ENCODE measurements around the gene PSG11.
A peak's percentile ranks its signal among the peaks of the same experiment; 100 is the strongest.
"Not testable (repeated sequence)": the region's sequence is repeated elsewhere in the genome, so short reads cannot be mapped to it uniquely, and the experiment has no call there.

PSG11 gene

GRCh38 chr19:43026369-43026768 lies at the start of gene PSG11:
Gene PSG11, minus strand, starts transcription at chr19:43026469. Its CDS starts 97 bp downstream, at chr19:43026372.
- not testable (repeated sequence) for DNase-seq

- DNase-seq = not testable (repeated sequence)
These were observed 36.1 kb upstream of the PSG11 start for GRCh38 chr19:43062418-43062817.

GRCh38 chr19:43061326-43061725 lies 35.1 kb upstream of the PSG11 start:
- not testable (repeated sequence) for DNase-seq

- DNase-seq = not testable (repeated sequence)
These were observed 34.0 kb upstream of the PSG11 start for GRCh38 chr19:43060254-43060653.

- not testable (repeated sequence) for DNase-seq
These were observed 33.2 kb upstream of the PSG11 start for GRCh38 chr19:43059482-43059881.

GRCh38 chr19:43058440-43058839 lies 32.2 kb upstream of the PSG11 start:
- DNase-seq = not testable (repeated sequence)

GRCh38 chr19:43047966-43048365 lies 21.7 kb upstream of the PSG11 start:
- not testable (repeated sequence) for DNase-seq

GRCh38 chr19:43046578-43046977 lies 20.3 kb upstream of the PSG11 start:
- DNase-seq = not testable (repeated sequence)

- DNase-seq = not testable (repeated sequence)
These were observed 17.4 kb upstream of the PSG11 start for GRCh38 chr19:43043492-43044180.

- not testable (repeated sequence) for DNase-seq
These were observed 5.4 kb upstream of the PSG11 start for GRCh38 chr19:43031645-43032044.

- DNase-seq = no peak
These were observed 2.6 kb upstream of the PSG11 start for GRCh38 chr19:43028866-43029265.

- not testable (repeated sequence) for DNase-seq
These were observed 1.7 kb upstream of the PSG11 start for GRCh38 chr19:43027985-43028384.

- DNase-seq = not testable (repeated sequence)
These were observed 792 bp upstream of the PSG11 start for GRCh38 chr19:43027061-43027460.

- DNase-seq = not testable (repeated sequence)
These were observed 4.2 kb downstream of the PSG11 start for GRCh38 chr19:43022098-43022497.

GRCh38 chr19:43021629-43022028 lies 4.6 kb downstream of the PSG11 start:
- peak in 1 of 51 donors; percentile 2 for DNase-seq

- DNase-seq = peak in 1 of 51 donors; percentile 2
These were observed 6.7 kb downstream of the PSG11 start for GRCh38 chr19:43019588-43019987.

- DNase-seq = not testable (repeated sequence)
These were observed 20.4 kb downstream of the PSG11 start for GRCh38 chr19:43005841-43006240.

- DNase-seq = not testable (repeated sequence)
These were observed 21.4 kb downstream of the PSG11 start for GRCh38 chr19:43004846-43005245.

- not testable (repeated sequence) for DNase-seq
These were observed 22.6 kb downstream of the PSG11 start for GRCh38 chr19:43003634-43004033.

- DNase-seq = not testable (repeated sequence)
These were observed 23.3 kb downstream of the PSG11 start for GRCh38 chr19:43002948-43003347.

- not testable (repeated sequence) for DNase-seq
These were observed 30.1 kb downstream of the PSG11 start for GRCh38 chr19:42996161-42996560.

- DNase-seq = not testable (repeated sequence)
These were observed 34.2 kb downstream of the PSG11 start for GRCh38 chr19:42992029-42992604.

GRCh38 chr19:42989851-42990250 lies 36.4 kb downstream of the PSG11 start:
- DNase-seq = no peak

Data from hypothalamus (tissue), 51 donors.